Activated CD4-positive, CD25-positive, alpha-beta regulatory T cell treated with anti-CD3 and anti-CD28 coated beads, Interleukin-2, amount 50 U/mL, for 72 hours (primary cell): ENCODE measurements around the gene ACCSL.
A peak's percentile ranks its signal among the peaks of the same experiment; 100 is the strongest.

Experiments
- DNase-seq: peaks from one replicate; pipeline ENCODE4 v3.0.0; 2021

Gene ACCSL

DNA sequence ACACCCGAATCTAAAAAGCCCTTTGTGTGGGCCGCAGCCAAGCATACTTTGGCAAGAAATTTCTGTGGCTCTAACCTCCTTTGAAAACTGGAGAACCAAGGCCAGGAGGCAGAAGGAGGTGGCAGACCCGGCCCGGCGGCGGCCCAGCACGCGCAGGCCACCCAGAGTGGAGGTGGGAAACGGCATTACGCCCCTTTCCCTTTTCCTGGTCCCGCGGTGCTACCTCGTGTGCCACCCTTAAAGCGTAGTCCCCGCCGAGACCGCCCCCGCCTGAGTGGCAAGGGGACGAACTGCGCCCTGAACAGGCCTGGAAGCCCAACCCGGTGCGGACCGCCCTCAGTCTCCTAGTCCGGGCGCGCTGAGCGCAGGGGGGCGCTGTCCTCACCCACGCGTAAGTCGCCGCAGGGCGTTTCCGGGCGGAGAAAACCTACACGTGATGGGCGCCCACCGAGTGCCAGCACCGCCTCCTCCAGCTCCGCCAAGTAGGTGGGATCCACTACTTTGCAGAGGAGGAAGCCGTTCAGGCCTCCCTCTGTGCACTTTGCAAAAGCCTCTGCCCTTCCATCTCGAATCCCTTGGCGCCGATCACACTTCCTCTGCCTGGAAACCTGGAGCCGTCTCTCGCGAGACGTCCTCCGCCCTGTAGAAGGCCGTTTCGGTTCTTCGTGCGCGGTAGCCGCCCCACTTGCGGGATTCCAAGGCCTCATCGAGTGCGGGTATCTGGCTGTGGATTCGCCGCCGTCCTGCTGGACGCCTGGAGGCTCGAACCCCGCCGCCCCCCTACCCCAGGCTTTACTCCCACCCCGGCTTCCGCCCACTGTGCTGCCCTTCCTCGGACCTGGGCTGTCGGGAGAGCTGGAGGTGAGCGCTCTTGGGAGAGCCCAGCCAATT, 18.3 kb downstream of the ACCSL start, which contains the start of gene ACCS:
Gene ACCS (plus strand): TSS at position 430 of the 891 bp plus-strand sequence. CDS start 1,358 bp downstream, outside the sequence.
- peak; percentile 87 for DNase-seq

DNA sequence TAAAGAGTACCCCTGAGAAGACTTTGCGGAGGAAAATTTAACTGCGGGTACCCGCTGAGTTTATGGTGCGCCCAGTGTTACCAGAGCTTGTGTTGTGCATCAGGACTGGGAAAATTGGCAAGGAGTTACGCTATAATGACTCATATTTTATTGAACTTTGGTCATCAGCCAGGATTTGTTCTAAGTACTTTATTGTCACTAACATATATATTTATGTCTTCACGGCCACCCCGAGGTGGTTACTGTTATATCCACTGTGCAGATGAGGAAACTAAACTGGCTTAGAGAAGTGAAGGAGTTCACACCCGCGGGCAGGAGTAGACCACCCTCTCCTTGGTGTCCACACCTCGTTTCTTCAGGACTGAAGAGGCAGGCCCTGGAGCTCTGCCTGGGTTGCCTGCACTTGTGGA, 19.0 kb downstream of the ACCSL start:
- DNase-seq = no peak

DNA sequence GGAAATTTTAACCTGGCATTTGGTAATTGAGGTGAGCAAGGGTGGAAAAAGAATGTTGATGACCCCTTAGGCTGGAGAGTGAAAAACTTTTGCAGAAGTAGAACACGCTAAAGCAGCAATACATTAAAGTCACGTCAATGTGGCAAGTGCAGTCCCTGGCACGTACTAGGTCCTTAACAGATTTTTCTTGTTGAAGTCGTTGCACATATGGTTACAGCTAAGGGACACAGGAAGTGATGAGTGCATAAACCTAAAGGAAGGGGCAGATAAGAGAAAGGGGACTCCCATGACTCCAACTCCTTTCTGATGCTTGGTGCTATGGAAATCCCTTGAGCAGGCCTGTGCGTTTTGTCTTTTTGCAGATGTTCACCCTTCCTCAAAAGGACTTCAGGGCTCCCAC, 19.5 kb downstream of the ACCSL start:
- DNase-seq = no peak

DNA sequence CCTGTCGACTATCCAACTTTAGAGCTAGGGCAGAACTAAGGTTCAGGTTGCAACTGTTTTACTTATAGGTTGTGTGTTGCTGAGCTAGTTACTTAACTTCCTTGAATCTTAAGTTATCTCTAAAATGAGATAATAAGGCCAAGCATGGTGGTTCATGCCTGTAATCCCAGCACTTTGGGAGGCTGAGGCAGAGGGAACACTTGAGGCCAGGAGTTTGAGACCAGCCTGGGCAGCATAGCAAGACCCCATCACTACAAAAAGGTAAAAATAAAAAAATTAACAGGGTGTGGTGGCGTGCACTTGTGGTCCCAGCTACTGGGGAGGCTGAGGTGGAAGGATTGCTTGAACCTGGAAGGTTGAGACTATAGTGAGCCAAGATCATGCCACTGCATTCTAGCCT, 20.4 kb downstream of the ACCSL start:
- no peak for DNase-seq

DNA sequence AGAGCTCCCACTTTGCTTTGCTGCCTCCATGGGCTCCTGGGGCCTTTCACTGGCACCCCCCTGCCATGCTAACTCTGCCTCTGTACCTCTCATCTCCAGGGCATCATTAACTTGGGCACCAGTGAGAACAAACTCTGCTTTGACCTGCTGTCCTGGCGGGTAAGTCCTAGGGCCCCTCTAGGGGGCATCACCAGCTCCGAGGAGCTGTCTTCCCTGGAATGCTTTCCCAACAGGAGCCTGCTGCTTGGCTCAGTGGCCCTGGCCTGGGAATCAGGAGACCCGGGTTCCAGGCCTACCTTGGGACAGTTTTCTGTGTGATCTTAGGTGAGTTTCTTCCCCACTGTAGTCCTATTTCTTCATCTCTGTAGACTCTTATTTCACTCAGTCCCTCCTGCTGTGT, 23.4 kb downstream of the ACCSL start:
- DNase-seq = no peak

DNA sequence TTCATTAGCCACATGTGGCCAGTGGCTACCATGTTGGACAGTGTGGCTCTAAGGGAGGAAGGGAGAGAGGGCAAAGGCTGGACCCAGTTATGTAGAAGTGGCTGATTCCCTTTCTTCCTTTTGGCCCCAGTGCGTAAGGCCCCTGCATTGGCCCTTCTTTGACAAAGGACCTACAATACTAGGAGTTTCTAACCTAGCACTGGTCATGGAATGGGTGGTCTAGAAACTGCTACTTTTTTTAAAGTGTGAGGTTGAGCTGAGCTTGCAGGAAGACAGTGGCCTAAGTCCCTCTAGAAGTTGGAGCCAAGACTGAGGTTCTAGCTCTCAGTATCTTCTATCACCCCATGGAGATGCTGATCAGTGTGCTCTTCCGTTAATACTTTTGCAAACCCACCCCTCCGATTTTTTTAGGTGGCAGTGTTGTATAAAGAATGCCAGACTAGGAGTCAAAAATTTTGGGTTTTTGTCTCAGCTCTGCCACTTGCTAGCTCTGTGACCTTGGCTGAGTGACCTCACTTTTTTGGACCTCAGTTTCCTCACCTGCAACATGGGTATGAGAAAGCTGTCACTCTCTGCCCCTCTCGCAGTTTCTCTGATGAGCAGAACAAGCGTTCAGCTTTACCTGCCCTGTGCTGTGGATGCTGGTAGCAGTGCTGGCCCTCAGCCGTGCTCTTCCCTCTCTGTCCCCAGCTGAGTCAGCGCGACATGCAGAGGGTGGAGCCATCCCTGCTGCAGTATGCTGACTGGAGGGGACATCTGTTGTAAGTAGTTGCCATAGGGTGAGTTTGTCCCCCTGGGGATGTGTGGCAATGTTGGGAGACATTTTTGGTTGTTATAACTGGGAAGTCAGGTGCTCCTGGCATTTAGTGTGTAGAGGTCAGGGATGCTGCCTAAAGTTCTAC, 25.2 kb downstream of the ACCSL start:
- no peak for DNase-seq

DNA sequence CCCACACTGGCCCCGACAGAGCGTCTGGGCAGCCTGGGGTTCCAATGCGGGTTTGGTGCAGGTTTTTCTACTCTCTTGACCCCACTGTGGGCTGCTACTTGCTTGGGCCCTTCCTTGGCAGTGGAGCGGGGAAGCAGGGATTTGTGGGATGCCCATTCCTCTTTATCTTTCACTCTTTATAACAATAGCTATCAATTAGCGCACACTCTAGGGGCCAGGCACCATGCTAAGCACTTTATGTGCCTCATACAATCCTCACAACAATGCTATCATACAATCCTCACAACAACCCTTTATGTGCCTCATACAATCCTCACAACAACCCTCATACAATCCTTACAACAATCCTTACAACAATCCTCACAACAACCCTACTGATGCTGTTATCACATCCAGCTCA, 31.0 kb downstream of the ACCSL start:
- DNase-seq = no peak

DNA sequence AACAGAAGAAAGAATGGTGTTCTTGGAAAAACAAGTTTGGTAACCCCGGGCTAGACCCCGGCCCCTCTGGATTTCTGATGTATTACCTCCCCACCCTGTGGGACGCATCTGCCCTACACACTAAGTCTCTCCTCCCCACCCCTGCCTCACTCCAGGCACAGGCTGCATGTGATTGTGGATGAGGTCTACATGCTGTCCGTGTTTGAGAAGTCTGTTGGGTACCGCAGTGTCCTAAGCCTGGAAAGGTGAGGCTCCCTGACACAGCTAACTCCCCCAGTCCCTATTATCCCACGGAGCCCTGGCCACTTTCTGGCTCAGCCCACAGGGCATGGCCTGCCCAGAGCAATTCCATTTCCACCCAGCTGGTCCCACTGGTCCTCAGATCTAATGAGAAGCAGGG, 31.6 kb downstream of the ACCSL start:
- no peak for DNase-seq

DNA sequence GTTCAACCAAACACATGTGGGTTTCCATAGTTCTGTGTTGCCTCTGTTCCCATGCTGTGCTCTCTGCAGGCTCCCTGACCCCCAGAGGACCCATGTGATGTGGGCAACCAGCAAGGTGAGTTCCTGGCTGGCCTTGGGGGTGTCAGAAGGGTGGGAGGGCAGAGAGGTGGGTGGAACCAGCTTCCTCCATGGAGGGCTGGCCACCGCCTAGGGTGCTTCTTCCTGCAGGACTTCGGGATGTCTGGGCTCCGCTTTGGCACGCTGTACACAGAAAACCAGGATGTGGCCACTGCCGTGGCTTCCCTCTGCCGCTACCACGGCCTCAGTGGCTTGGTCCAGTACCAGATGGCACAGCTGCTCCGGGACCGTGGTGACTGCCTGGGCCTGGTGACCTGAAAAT, 33.2 kb downstream of the ACCSL start:
- no peak for DNase-seq

DNA sequence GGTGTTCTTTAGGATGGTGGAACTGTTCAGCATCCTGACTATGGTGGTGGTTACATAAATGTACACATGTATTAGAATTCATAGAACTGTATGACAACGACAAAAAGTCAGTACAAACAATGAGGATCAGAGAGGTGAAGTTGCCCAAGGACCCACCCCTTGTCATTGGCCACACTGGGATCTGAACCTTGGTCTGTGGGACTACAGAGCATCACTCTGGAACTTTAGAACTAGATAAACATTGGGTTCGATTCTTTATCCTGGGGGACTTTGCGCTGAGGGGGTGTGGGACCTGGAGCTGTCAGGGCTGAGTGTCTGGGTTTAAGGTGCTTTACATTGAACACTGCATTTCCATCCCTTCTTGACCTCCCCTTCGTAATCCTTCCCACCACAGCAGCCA, 34.9 kb downstream of the ACCSL start:
- DNase-seq = no peak

DNA sequence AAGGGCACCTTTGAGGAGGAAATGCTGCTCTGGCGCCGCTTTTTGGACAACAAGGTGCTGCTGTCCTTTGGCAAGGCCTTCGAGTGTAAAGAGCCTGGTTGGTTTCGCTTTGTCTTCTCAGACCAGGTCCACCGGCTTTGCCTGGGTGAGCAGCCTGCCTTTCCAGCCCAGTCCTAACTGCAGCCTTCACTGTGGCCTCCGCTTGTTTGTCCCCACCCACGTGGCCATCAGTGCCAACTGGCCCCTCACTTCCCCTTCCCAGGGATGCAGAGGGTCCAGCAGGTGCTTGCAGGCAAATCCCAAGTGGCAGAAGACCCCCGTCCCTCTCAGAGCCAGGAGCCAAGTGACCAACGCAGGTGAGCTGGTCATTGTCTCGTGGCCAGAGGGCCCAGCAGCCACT, 35.7 kb downstream of the ACCSL start:
- no peak for DNase-seq

DNA sequence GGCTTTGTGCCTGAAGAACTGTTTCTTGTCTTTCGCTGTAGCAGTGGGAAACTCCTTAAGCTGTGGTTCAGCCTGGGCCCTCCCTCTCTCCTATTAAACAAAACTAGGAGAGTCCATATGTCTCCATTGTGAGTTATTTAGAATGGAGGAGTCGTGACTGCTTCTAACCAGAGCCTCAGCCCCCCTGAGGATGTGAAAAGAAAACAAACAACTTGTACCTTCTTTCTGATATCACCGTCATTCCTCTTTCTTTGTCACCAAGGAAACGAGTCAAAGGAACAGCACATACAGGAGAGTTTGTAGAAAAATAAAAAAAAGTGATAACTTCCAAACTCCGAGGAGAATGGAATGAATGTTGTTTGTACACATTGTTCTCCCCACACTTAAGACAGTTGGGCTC, 36.1 kb downstream of the ACCSL start:
- DNase-seq = no peak

DNA sequence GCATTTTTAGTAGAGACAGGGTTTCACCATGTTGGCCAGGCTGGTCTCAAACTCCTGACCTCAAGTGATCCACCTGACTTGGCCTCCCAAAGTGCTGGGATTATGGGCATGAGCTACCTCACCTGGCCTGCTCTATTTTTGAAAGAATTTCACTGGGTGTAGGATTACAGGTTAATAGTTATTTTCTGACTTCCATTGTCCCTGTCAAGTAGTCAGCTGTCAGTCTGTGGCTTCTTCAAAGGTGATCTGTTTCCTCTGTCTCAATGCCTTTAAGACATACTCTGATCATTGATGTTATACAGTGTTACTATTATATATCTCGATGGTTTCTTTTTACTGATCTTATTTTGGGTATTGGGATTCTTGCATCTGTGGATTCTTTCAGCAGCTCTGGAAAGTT, 37.5 kb downstream of the ACCSL start:
- no peak for DNase-seq

DNA sequence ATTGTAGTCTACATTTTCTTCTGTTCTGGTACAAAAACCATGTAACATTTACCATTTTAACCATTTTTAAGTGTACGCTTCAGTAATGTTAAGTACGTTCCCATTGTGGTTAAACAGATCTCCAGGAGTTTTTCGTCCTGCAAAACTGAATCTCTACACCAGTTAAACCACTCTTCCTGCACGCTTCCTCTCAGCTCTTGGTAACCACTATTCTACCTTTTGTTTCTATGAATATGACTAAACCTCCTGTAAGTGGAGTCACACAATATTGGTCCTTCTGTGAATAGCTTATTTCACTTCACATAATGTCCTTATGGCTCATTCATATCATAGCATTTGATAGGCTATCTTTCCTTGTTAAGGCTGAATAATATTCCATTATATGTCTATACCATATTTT, 40.6 kb downstream of the ACCSL start:
- no peak for DNase-seq

DNA sequence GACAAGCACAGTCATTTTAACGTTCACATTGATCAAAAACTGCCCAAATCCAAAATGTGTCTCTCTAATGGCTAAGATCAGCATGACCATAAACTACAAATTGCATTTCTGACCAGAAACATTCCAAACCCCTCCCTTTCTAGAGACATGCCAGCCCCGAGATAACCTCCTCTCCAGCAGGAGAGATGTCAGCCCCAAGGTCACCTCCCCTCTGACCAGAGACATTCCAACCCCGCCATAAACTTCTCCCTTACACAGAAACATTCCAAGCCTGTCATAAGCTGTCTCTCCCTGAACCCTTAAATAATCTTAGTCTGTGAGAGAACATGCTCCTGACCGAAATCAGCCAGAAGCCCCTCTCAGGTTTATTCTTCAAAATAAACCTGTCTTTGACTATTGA, 41.1 kb downstream of the ACCSL start:
- DNase-seq = no peak

DNA sequence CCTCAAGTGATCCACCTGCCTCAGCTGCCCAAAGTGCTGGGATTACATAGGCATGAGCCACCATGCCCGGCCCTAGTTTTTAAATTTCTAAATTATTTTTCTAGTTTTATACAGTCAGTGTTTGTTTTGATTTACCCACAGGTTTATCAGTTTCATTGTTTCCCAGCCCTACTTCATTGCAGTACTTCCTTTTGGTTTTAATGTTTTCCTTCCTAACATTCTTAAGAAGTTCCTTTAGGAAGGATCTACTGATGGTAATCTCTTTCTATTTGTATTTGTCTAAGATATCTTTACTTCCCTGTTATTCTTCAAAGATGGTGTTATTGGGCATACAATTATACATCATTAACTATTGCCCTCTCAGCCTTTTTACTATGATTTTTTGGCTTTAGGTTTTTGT, 42.8 kb downstream of the ACCSL start:
- no peak for DNase-seq

DNA sequence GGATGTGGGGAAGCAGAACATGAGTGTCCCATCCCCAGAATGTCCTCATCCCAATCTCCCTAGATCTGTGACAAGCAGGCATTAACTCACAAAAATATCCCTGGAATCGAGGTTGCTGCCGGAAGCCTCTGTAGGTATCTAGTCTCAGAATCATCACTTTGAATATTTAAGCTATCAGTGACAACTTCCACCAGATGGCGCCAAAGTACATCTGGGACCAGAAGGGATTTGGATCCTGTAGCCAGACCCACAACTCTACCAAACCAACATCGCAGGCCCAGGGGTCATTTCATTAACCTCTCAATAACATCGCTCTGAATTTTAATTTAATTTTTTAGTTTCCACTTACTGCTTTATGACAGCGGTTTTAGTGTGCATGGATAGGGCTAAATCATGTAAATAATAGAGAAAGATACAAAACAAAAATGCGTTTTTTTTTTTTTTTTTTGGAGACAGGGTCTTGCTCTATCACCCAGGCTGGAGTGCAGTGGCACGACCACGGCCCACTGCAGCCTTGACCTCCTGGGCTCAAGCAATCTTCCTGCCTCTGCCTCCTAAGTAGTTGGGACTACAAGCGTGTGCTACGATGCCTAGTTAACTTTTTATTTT, 46.6 kb downstream of the ACCSL start:
- peak; percentile 68 for DNase-seq

DNA sequence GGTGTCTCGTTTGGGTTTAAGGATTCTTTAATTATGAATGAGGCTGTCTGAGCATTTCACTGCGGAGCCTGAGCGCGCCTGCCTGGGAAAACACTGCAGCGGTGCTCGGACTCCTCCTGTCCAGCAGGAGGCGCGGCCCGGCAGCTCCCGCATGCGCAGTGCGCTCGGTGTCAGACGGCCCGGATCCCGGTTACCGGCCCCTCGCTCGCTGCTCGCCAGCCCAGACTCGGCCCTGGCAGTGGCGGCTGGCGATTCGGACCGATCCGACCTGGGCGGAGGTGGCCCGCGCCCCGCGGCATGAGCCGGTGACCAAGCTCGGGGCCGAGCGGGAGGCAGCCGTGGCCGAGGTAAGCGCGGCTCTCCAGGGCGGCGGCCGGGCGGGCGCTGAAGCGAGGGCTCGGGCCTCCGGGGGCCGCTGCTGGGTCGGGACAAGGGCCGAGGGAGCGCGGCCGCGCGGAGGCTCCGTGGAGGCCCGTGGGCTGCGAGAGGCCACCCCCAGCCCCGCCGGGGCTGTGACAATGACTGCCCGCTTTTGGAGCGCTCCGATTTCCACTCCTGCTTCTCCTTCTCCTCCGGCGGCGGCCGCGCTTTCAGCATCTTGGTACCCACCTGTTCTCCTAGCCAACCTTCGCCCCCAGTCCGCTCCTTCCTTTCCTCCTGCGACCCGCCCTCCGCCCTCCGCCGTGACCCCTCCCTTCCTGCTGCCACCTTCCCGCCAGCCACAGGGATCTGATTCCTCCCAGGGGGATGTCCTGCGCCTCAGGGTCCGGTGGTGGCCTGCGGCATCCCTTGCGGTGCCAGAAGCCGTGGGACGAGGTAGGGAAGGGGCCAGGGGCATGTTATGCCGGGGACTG, 48.0 kb downstream of the ACCSL start, which contains the start of gene EXT2:
Gene EXT2 (plus strand): TSS at position 173 of the 854 bp plus-strand sequence. CDS start 12,035 bp downstream, outside the sequence.
- peak; percentile 88 for DNase-seq

DNA sequence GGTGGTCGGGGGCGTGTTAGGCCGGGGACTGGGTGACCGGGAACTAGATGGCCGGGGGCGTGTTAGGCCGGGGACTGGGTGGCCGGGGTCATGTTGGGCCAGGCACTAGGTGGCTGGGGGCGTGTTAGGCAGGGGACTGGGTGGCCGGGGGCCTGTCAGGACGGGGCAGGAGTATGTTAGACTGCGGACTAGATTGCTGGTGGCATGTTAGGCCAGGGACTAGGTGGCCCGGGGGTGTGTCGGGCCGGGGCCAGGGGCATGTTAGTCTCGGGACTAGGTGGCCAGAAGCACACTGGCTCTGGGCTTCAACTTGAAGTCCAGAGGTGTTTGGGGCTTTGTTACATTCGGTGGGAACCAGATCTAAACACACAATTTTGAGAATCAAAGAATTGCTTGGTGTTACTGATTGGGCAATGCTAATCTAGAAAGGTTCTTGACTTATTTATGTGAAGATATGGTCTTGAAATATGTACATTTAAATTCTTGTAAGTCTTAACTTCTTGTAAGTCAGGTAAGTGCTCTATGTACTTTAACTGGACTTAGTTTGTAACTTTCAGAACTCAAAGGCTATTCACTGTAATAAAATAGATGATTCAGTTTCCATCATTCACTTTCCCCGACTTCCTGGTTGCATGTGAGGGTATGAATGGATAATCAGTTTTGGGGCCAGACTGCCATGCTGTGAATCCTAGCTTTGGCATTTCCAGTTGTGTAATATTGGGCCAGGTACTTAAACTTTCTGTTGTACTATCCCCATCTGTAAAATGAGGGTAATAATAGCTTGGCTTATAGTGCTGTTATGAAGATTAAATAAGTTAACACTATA, 48.8 kb downstream of the ACCSL start:
- no peak for DNase-seq

DNA sequence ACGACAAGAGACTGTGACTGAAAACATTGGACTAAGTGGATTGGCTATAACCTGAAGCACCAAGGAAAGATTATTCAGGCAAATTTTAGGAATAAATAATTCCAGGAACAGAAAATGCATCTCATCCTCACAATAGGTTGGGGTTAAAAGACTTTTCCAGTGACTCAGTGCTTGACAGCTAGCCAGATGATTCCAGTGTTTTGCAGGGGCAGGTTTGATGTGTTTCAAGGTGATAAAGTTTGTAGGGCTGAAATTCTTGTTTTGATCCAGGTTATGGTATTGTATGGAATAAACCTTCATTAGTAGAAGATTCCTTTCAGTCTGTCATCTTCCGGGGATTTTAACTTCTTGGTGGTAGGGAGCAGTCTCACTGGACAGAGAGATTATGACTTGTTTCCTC, 50.0 kb downstream of the ACCSL start:
- DNase-seq = no peak

DNA sequence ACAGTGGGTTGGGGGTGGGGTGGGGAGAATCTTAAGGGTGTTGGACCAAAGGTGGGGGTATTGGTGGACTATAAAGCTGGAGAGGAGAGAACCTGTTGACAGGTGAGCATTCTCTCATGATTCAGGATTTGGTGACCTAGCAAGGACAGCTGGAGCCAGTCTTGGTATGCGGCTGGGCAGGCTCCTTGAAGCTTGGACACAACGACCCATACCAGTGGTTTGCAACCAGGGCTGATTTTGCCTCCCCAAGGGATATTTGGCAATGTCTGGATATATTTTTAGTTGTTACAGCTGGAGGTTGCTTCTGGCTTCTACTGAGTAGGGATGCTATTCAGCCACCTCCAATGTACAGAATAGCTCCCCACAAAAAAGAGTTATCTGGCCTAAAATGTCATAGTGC, 53.3 kb downstream of the ACCSL start:
- no peak for DNase-seq
